Tibial nerve (tissue), 3 donors: ENCODE results near the gene KLHL14.

Experiments used
- CTCF ChIP-seq, 5 experiments: fragments of 200-600 bp in 3 of 5; fragments of 450-650 bp in 2 of 5; sonication (generic) in 3 of 5; IDR thresholded peaks; one replicate each; pipeline ENCODE4 v1.5.1; 2016 to 2019; ENCODE audit warnings: antibody characterized with exemption in 5 of 5, mild to moderate bottlenecking in 3 of 5, moderate library complexity in 2 of 5
- POLR2A ChIP-seq, 2 donors: fragments of 450-650 bp; IDR thresholded peaks; one replicate each; pipeline ENCODE4 v1.6.1; 2017; ENCODE audit warnings: antibody characterized with exemption in 2 of 2, mild to moderate bottlenecking in 2 of 2, moderate library complexity in 2 of 2

GRCh38 chr18:32761231-32761630 lies 11.6 kb downstream of the KLHL14 start:
- no peak for TF ChIP-seq CTCF (IDR thresholded peaks at IDR 0.05)
- no peak for TF ChIP-seq POLR2A (IDR thresholded peaks at IDR 0.05)
